CD4-positive, alpha-beta T cell (primary cell): Measurements from ENCODE around the gene SMOC2. TPM values are rescaled to one million over a fixed set of nuclear protein-coding genes. Genes with fewer than 3 reads are reported as not detected.

ENCODE experiments used
- ATAC-seq: fragments of 200-7000 bp; cut with Tn5 transposase; one replicate; pipeline ENCODE4 v1.10.0; 2022; ENCODE audit warnings: mild to moderate bottlenecking; ENCODE audit not compliant: poor library complexity
- CTCF ChIA-PET: fragments of 350-600 bp; sonication (Branson Sonifier 250); formaldehyde crosslinking; loops from one replicate; lab custom pipeline; 2021; ENCODE audit warnings: antibody characterized with exemption, inconsistent platforms; lab: Charles Lee
- POLR2A ChIA-PET: fragments of 350-600 bp; sonication (Branson Sonifier 250); formaldehyde crosslinking; loops from one replicate; lab custom pipeline; 2021; ENCODE audit warnings: antibody characterized with exemption, inconsistent platforms; lab: Charles Lee
- DNase-seq, 14 experiments: peaks; one replicate each; pipeline ENCODE4 v3.0.0-alpha.2; 2013 to 2020; ENCODE audit warnings: mixed read lengths in 2 of 14
- H3K27ac ChIP-seq, 2 donors: one replicate each; pipeline versions ENCODE4 v1.5.1 to v1.7.0; 2013; ENCODE audit warnings: low read length in 2 of 2, low read depth in 1 of 2, mild to moderate bottlenecking in 1 of 2
- H3K27me3 ChIP-seq, 2 experiments: 1 replicate in 1 of 2; 2 replicates in 1 of 2; pipeline versions ENCODE4 v1.6.1 to v1.7.0; 2013; ENCODE audit warnings: low read length in 2 of 2, control low read depth in 1 of 2, mild to moderate bottlenecking in 1 of 2, moderate library complexity in 1 of 2; ENCODE audit not compliant: insufficient read depth in 2 of 2, control insufficient read depth in 1 of 2
- H3K36me3 ChIP-seq: one replicate; pipeline ENCODE4 v1.6.1; 2013; ENCODE audit warnings: low read length, control low read depth; ENCODE audit not compliant: insufficient read depth
- H3K4me1 ChIP-seq: one replicate; pipeline ENCODE4 v1.6.1; 2013; ENCODE audit warnings: low read length, control low read depth; ENCODE audit not compliant: insufficient read depth
- H3K4me3 ChIP-seq: one replicate; pipeline ENCODE4 v1.5.1; 2013; ENCODE audit warnings: mild to moderate bottlenecking, low read length, moderate library complexity
- H3K9me3 ChIP-seq, 2 experiments: 1 replicate in 1 of 2; 2 replicates in 1 of 2; pipeline versions ENCODE4 v1.6.1 to v1.7.0; 2013; ENCODE audit warnings: low read length in 2 of 2, mild to moderate bottlenecking in 2 of 2, control low read depth in 1 of 2, moderate library complexity in 1 of 2; ENCODE audit not compliant: control insufficient read depth in 1 of 2, insufficient read depth in 1 of 2
- H3K27ac Mint-ChIP-seq: one replicate; pipeline ENCODE4 v1.8.0; 2020; ENCODE audit warnings: mixed read lengths
- H3K27me3 Mint-ChIP-seq: one replicate; pipeline ENCODE4 v1.8.0; 2021; ENCODE audit warnings: mixed read lengths
- H3K36me3 Mint-ChIP-seq: one replicate; pipeline ENCODE4 v1.8.0; 2021; ENCODE audit warnings: low read depth, mixed read lengths
- H3K4me1 Mint-ChIP-seq: one replicate; pipeline ENCODE4 v1.8.0; 2021; ENCODE audit warnings: low read depth, mixed read lengths
- H3K4me3 Mint-ChIP-seq: one replicate; pipeline ENCODE4 v1.8.0; 2020; ENCODE audit warnings: mild to moderate bottlenecking, mixed read lengths
- H3K9me3 Mint-ChIP-seq: one replicate; pipeline ENCODE4 v1.8.0; 2020; ENCODE audit warnings: mixed read lengths
- intact Hi-C, 2 experiments: fragments of 100-400 bp; cut with DNase I in 1 of 2; cut with micrococcal nuclease in 1 of 2; formaldehyde crosslinking; loops; one replicate each; pipeline versions ENCODE4 v1.15.1 to v1.9.0; 2023 to 2025; cut with DNase I, micrococcal nuclease
- total RNA-seq, 174 experiments: library from RNA in 2 of 174; stranded (reverse) in 2 of 174; gene quantifications; one replicate each; pipeline ENCODE4 v1.2.3 and lab custom pipeline; 2021 to 2026
- TF ChIP-seq, protein P1 (sequence below): fragments of 200-600 bp; IDR thresholded peaks from one replicate; pipeline ENCODE4 v1.8.0; 2022; ENCODE audit warnings: antibody characterized with exemption, mild to moderate bottlenecking

SMOC2 gene
- total RNA-seq, 2 experiments from 2014 or later = not detected

- ChIA-PET CTCF (no interaction called here), POLR2A (no interaction called here)
- Mint-ChIP-seq H3K4me1 (no peaks in the 10 kb centered on the region), H3K36me3 (no peaks in the 10 kb centered on the region), H3K4me3 (no peak overlapping the region), H3K27ac (no peak overlapping the region), H3K9me3 (no peaks in the 10 kb centered on the region), H3K27me3 (peaks cover 7% of the 10 kb centered on the region)
- no peak overlapping the region for H3K4me3 ChIP-seq
- H3K27ac ChIP-seq = no peak overlapping the region
- TF ChIP-seq, protein P1, sequence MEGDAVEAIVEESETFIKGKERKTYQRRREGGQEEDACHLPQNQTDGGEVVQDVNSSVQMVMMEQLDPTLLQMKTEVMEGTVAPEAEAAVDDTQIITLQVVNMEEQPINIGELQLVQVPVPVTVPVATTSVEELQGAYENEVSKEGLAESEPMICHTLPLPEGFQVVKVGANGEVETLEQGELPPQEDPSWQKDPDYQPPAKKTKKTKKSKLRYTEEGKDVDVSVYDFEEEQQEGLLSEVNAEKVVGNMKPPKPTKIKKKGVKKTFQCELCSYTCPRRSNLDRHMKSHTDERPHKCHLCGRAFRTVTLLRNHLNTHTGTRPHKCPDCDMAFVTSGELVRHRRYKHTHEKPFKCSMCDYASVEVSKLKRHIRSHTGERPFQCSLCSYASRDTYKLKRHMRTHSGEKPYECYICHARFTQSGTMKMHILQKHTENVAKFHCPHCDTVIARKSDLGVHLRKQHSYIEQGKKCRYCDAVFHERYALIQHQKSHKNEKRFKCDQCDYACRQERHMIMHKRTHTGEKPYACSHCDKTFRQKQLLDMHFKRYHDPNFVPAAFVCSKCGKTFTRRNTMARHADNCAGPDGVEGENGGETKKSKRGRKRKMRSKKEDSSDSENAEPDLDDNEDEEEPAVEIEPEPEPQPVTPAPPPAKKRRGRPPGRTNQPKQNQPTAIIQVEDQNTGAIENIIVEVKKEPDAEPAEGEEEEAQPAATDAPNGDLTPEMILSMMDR = no peak
- H3K27me3 ChIP-seq = no peaks in the 10 kb centered on the region
- no peaks in the 10 kb centered on the region for H3K4me1 ChIP-seq
- no peak for ATAC-seq
- H3K9me3 ChIP-seq = peaks cover 0 to 9% of the 10 kb centered on the region in 2 experiments
- intact Hi-C loops = no loop called here
- DNase-seq = no peak
- no peaks in the 10 kb centered on the region for H3K36me3 ChIP-seq
Measured at GRCh38 chr6:168469521-168469920, 28.5 kb downstream of the SMOC2 start.

DNA sequence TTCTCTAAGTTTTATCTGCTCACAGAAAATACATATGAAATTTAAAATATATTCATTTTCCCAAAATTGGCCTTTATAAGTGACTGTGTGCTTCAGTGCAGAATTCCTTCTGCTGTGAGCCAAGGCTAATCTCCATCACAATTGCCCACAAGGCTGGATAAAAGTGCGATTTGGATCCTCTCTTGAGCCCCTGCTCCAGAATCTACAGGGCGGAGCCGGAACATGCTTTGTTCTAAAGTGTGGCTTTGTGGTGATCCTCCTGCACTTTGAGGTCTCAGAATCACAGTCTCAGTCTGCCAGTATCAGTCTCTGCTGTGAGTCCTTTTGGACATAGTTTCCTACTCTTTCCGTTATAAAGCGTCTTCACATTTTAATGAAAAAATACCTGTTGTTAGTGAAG lies 28.9 kb downstream of the SMOC2 start:
- TF ChIP-seq, protein P1 = no peak
- Mint-ChIP-seq H3K27me3 (peaks cover 11% of the 10 kb centered on the region), H3K4me1 (no peaks in the 10 kb centered on the region), H3K9me3 (no peaks in the 10 kb centered on the region), H3K36me3 (no peaks in the 10 kb centered on the region), H3K4me3 (no peak overlapping the region), H3K27ac (no peak overlapping the region)
- ATAC-seq (no peak), DNase-seq (no peak)
- Histone ChIP-seq H3K4me3 (no peak overlapping the region), H3K27me3 (no peaks in the 10 kb centered on the region), H3K9me3 (peaks cover 0 to 11% of the 10 kb centered on the region in 2 experiments), H3K27ac (no peak overlapping the region), H3K36me3 (no peaks in the 10 kb centered on the region), H3K4me1 (no peaks in the 10 kb centered on the region)
- CTCF ChIA-PET = no interaction called here
- POLR2A ChIA-PET = no interaction called here
- intact Hi-C loops = no loop called here

GRCh38 chr6:168472363-168472762 lies 31.4 kb downstream of the SMOC2 start:
- ATAC-seq = no peak

More at GRCh38 chr6:168472363-168472762, 31.4 kb downstream of the SMOC2 start:
- H3K4me3 Mint-ChIP-seq = no peak overlapping the region
- no peak overlapping the region for H3K27ac Mint-ChIP-seq
- no peaks in the 10 kb centered on the region for H3K9me3 Mint-ChIP-seq
- H3K27me3 Mint-ChIP-seq = peaks cover 22% of the 10 kb centered on the region
- Histone ChIP-seq H3K27me3 (no peaks in the 10 kb centered on the region), H3K36me3 (no peaks in the 10 kb centered on the region), H3K4me3 (no peak overlapping the region), H3K27ac (no peak overlapping the region), H3K4me1 (no peaks in the 10 kb centered on the region), H3K9me3 (peaks cover 0 to 13% of the 10 kb centered on the region in 2 experiments)
- intact Hi-C loops = no loop called here
- H3K36me3 Mint-ChIP-seq = no peaks in the 10 kb centered on the region
- no peaks in the 10 kb centered on the region for H3K4me1 Mint-ChIP-seq
- ChIA-PET CTCF (no interaction called here), POLR2A (no interaction called here)
- DNase-seq = no peak
- TF ChIP-seq, protein P1 = no peak
